ENCODE measurements around the gene CHAF1A. TPM values are rescaled to one million over a fixed set of nuclear protein-coding genes. Genes with fewer than 3 reads are reported as not detected.

The CHAF1A gene
- total RNA-seq, 1 donor from 2014 or later, result 9.8 TPM

GRCh38 chr19:4441994-4442818 lies 39.8 kb downstream of the CHAF1A start:
- DNase-seq, result no peak

DNA sequence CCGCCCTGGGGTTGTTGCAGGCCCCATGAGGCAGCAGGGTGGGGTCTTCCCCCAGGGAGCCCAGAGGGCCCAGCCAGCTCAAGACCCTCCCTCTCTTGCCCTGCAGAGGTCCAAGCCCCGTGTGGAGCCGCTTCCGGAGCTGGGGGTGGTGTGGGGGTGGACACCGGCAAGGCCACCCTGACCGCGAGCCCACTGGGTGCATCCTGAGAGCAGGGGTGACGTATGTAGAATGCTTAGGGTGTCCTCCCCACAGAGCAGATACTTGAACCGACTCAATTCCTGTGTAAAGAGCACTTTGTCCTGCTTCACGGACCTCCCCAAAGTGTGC lies 40.3 kb downstream of the CHAF1A start:
- DNase-seq, result no peak

GRCh38 chr19:4443188-4443587 lies 40.7 kb downstream of the CHAF1A start:
- no peak for DNase-seq

DNA sequence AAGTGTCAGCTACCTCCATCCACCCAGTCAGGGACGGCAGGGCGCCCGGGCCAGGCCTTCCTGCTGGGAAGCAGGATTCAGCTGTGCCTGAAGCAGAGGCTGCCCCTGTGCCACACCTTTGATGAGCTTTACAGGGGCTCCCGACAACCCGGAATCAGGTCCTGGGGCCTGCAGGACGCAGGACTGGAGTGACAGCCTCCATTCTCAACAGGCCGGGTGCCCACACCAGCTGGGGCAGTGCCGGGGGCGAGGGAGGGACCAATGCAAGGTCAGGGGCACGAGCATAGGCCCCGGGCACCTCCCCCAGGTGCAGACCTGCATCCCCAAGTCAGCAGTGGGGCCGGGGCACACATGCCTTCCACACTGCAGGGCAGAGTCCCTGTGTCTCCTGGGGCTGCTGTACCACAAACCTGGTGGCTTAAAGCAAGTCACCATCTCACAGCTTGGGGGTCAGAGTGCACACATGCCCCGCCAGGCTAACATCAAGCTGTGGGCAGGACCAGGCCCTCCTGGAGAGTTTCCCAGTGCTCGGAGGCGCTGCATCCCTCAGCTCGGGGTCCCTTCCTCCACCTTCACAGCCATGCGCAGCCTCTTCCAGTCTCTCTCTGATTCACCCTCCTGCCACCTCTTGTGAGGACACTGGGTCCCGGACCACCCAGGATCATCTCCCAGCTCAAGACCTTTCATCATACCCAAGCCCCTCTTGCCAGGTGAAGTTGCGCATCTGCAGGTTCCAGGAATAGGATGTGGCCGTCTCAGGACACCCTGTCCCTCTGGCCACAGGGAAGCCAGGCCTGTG lies 41.7 kb downstream of the CHAF1A start:
- no peak for DNase-seq

GRCh38 chr19:4444765-4445741 lies 42.6 kb downstream of the CHAF1A start:
- DNase-seq, result no peak

- peak; percentile 74 for DNase-seq
Measured at GRCh38 chr19:4445963-4446703, 43.7 kb downstream of the CHAF1A start.

- peak; percentile 72 for DNase-seq
Measured at GRCh38 chr19:4446704-4447200, 44.3 kb downstream of the CHAF1A start.

GRCh38 chr19:4447327-4448146 lies 45.1 kb downstream of the CHAF1A start:
- no peak for DNase-seq

- DNase-seq, result no peak
Measured at GRCh38 chr19:4448147-4448985, 45.9 kb downstream of the CHAF1A start.

DNA sequence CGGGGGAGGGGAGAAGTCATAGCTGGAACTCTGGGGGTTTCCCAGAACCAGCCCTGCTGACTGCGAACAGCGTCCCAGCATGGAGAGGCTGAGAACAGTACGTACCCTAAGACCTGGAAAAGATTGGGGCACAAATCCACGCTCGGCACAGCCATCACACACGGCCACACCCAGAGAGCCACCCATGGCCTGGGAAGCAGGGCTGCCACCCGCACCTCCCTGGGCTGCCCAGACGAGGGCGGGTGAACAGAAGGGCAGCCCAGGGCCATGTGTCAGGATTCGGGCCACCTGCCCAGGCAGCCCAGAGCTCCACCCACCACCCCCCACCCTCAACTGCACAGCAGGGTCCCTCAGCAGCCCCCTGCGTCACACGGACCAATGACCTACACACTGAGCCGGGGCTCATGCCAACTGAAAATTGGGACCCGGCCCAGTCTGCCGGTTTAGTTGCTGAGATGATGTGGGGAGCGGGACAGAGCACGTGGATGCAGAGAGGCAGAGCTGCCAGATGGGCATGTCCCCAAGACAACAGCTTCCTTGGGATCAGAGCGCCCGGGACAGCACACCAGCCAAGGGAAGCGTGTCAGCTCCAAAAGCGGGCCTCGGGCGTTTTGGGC lies 46.7 kb downstream of the CHAF1A start:
- DNase-seq, result peak; percentile 87

GRCh38 chr19:4449639-4450028 lies 47.2 kb downstream of the CHAF1A start:
- no peak for DNase-seq

DNA sequence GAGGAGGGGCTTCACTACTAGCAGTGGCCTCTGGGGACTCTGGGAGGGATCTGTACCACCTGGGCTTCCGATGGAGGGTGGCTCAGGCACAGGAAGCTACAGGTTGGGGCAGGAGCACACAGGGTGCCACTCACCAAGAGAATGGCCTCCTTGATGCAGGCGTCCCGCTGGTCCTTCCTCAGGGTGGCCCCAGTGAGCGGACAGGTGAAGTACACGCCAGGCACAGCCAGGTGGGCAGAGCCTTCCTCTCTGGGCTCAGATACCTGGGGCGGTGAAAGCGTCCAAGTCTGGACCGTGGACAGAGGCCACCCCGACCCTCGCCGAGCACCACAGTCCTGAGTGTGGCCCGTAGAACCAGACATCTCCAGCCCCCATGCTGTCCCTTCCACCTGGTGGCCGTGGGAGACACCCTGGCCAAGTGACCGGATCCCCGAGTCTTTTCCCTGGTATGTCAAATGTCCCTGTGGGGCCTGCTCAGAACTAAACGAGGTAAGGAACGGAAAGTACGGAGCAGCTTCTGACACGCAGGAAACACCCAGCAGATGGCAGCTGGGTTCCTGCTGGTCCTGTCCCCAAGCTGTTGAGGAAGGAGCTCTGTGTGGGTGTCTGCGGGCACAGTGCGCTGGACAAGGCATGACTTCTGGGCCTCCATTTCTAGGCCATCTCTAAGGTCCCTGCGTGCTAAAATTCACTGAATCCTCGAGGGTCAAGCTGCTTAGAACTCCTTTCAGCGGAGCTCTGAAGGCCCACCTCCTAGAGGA lies 50.0 kb downstream of the CHAF1A start:
- no peak for DNase-seq

DNA sequence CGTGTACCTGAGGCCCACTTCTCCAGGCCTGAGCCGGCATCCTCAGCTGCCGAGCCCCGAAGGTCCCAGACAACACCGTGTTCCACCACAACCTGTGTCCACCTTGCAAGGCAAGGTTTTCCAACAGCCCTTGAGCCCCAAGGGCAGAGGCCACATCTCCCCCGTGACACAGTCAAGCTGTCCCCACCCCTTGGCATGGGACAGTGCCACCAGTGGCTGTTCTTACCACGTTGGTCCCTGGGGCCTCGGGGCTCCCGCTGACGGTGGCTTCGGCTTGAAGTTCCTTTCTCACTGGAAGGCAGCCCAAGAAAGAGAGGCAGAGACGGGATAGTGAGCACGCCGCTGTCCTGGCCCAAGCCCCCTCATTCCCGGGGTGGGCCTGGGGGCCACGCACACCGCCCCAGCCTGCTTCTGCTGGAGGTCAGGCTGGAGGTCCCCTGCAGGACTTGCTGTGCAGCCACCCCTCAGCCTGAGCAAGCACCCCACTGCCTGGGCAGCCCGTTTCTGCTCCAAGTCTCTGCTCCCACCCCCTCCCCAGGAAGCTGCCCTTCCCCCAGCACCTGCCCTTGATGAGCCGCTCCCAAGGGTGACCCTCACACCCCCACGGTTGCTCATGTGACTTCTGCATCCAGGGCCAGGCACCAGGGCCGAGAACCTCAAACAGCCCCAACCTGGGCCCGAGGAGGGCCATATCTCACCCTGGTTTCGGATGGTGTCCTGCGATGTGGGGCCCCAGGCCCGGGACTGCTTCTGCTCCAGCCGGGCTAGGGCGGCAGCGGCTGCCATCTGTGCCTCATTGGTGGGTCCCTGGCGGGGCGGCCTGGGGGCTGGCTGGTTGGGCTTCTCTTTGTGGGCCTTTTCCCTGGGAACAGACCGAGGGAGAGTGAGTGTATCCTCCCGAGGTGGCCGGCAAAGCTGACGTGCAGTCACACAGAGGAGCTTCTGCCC lies 51.1 kb downstream of the CHAF1A start:
- no peak for DNase-seq

DNA sequence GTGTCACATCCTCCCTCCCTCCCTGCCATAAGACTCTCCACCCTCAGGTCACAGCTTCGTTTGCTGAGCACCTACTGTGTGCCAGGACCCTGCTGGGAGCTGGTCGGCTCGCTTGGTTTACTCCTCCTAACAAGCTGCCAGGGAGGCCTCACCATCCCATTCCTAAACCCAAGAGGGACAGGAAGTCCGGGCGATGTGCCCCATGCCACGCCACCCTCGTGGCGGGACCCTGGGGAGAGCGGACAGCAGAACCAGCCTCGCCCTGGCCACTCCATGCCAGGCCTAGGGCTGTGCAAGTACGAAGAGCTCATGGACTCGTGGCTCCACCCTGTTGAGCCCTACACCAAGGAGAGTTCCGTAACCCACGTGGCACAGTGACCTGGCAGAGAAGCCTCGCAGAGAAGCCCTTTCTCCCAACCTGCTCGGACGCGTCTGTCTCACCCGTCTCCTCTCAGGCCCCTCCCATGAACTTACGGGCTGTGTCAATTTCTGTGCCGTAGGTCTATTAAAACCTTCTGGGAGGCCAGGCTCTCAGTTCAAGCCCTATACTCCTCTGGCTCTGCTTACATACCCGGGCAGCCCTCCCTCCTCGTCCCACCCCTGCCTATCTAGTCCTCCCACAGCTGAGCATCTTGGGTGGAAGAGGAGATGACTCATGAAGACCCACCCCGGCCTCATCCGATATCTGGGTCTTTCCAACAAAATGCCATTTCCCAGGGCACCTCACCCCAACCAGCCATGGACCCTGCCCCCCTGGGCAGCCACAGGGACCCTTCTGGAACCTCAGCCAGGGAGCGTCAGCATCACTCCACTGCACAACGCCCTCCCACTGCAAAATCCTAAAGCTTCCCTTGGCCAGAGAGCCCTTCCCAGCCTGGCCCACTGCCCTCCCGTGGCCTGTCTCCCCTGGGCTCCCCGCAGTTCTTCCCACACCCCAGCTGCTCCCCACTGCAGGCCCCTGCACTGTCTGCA lies 52.6 kb downstream of the CHAF1A start:
- DNase-seq, result peak; percentile 63

- DNase-seq, result peak; percentile 92
Measured at GRCh38 chr19:4455719-4456475, 53.5 kb downstream of the CHAF1A start.

Measured in tongue (tissue), 2 donors.